Lower lobe of right lung (tissue), 2 donors: ENCODE measurements around the gene ZNF207. TPM values are rescaled to one million over a fixed set of nuclear protein-coding genes. Genes with fewer than 3 reads are reported as not detected.

Experiments used
- ATAC-seq, 2 donors: fragments of 200-7000 bp; cut with Tn5 transposase; one replicate each; pipeline ENCODE4 v1.9.1; 2020 to 2022; ENCODE audit warnings: mild to moderate bottlenecking in 2 of 2, moderate library complexity in 2 of 2
- DNase-seq: peaks from one replicate; pipeline ENCODE4 v3.0.0-alpha.2; 2020
- H3K27ac ChIP-seq: fragments of 200-600 bp; one replicate; pipeline ENCODE4 v1.8.0; 2022
- H3K27me3 ChIP-seq: fragments of 200-600 bp; one replicate; pipeline ENCODE4 v1.8.0; 2022; ENCODE audit warnings: low read depth
- H3K36me3 ChIP-seq: fragments of 200-600 bp; one replicate; pipeline ENCODE4 v1.8.0; 2022; ENCODE audit warnings: mild to moderate bottlenecking
- H3K4me1 ChIP-seq: fragments of 200-600 bp; one replicate; pipeline ENCODE4 v1.8.0; 2022
- H3K4me3 ChIP-seq: fragments of 200-600 bp; one replicate; pipeline ENCODE4 v1.8.0; 2022; ENCODE audit warnings: mild to moderate bottlenecking
- H3K9me3 ChIP-seq: fragments of 200-600 bp; one replicate; pipeline ENCODE4 v1.8.0; 2022
- CTCF ChIP-seq: fragments of 200-600 bp; IDR thresholded peaks from one replicate; pipeline ENCODE4 v1.8.0; 2022; ENCODE audit warnings: antibody characterized with exemption, mild to moderate bottlenecking
- intact Hi-C: fragments of 100-400 bp; cut with DNase I; formaldehyde crosslinking; loops from one replicate; pipeline ENCODE4 v1.11.0; 2022
- long read RNA-seq: library from polyadenylated mRNA; unstranded; transcript quantifications from one replicate; pipeline ENCODE4 v2.0.0, GENCODE V29; 2021
- total RNA-seq: library from RNA; stranded (reverse); fragmentation: NEBNext Ultra II Directional; extraction: Animal tissue kit (Norgen Biotek cat#: 25700); gene quantifications from one replicate; pipeline ENCODE4 v1.2.1, GENCODE V29; 2021
- donor health status: DM: no; HTN: yes; CAD: no; lungs with severe emphysema.

ZNF207 gene
- total RNA-seq = 146 TPM
- long read RNA-seq, full-length matches to known transcripts = 55 of 77 reads
- long read RNA-seq, partial matches to known transcripts = 8 of 77 reads
- long read RNA-seq, other reads (novel, unspliced or antisense) = 14 of 77 reads

- DNase-seq (peak; percentile 96), ATAC-seq (peak; percentile 99)
- Histone ChIP-seq H3K9me3 (no peaks in the 10 kb centered on the region), H3K36me3 (peaks cover 35% of the 10 kb centered on the region), H3K27ac (peak within 1 kb of the TSS; percentile 98), H3K27me3 (no peaks in the 10 kb centered on the region), H3K4me1 (peaks cover 47% of the 10 kb centered on the region), H3K4me3 (peak within 1 kb of the TSS; percentile 82)
- intact Hi-C loops = no loop called here
- no peak for TF ChIP-seq CTCF
Observed at GRCh38 chr17:32349854-32350665, at the start of gene ZNF207. Gene ZNF207, plus strand, starts transcription at chr17:32350157. Its CDS starts 129 bp downstream, at chr17:32350286.

GRCh38 chr17:32302037-32302436 is 47.9 kb upstream of the ZNF207 start:
- H3K27me3 ChIP-seq = no peaks in the 10 kb centered on the region
- no peak overlapping the region for H3K27ac ChIP-seq
- no peak overlapping the region for H3K4me3 ChIP-seq
- no peaks in the 10 kb centered on the region for H3K4me1 ChIP-seq
- ATAC-seq = no peak
- intact Hi-C loops = no loop called here
- no peak for TF ChIP-seq CTCF
- H3K36me3 ChIP-seq = no peaks in the 10 kb centered on the region
- DNase-seq = no peak
- no peaks in the 10 kb centered on the region for H3K9me3 ChIP-seq

- Histone ChIP-seq H3K4me3 (no peak overlapping the region), H3K9me3 (no peaks in the 10 kb centered on the region), H3K27ac (no peak overlapping the region), H3K36me3 (no peaks in the 10 kb centered on the region), H3K4me1 (no peaks in the 10 kb centered on the region), H3K27me3 (no peaks in the 10 kb centered on the region)
- intact Hi-C loops = no loop called here
- no peak for TF ChIP-seq CTCF
- no peak for ATAC-seq
- no peak for DNase-seq
Observed at GRCh38 chr17:32302860-32303649, 46.9 kb upstream of the ZNF207 start.

DNA sequence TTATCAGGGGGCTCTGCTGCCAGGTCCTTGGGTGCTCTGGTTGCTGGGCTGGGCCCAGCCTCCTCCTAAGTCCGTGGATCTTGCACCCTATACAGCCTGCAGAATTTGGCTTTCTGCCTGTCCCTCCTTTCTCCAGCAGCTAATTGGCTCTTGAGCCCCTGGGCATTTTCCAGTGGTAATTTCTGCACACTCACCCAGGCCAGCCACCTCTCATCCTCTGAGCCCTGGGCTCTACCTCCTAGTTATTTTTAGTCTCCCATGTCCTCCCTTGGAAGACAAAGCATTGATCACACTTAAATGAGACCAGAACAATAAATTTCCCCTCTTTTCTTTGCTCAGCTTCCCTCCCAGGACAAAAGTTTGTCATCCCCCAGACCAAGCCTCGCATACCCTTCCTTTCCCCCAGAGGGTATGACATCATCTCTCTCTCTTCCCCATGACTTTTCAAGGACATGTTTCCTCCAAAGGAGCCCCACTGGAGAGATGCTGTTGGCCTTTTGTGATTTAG is 46.1 kb upstream of the ZNF207 start:
- ATAC-seq (no peak), DNase-seq (no peak)
- no peak for TF ChIP-seq CTCF
- no peak overlapping the region for H3K4me3 ChIP-seq
- H3K27me3 ChIP-seq = no peaks in the 10 kb centered on the region
- intact Hi-C loops = no loop called here
- H3K9me3 ChIP-seq = no peaks in the 10 kb centered on the region
- no peaks in the 10 kb centered on the region for H3K4me1 ChIP-seq
- H3K27ac ChIP-seq = no peak overlapping the region
- no peaks in the 10 kb centered on the region for H3K36me3 ChIP-seq

- H3K27ac ChIP-seq = no peak overlapping the region
- no peaks in the 10 kb centered on the region for H3K36me3 ChIP-seq
- no peaks in the 10 kb centered on the region for H3K9me3 ChIP-seq
- no peaks in the 10 kb centered on the region for H3K4me1 ChIP-seq
- intact Hi-C loops = no loop called here
- no peaks in the 10 kb centered on the region for H3K27me3 ChIP-seq
- ATAC-seq (no peak), DNase-seq (no peak)
- H3K4me3 ChIP-seq = no peak overlapping the region
- TF ChIP-seq CTCF = no peak
Observed at GRCh38 chr17:32305049-32305448, 44.9 kb upstream of the ZNF207 start.
